KMS-11 (cell line): ENCODE data around the gene NFATC1.

Experiments used
- H2AFZ ChIP-seq: fragments of 200-600 bp; sonication (generic); 2 replicates; pipeline ENCODE4 v1.6.1; 2016; ENCODE audit warnings: antibody characterized with exemption, mixed run types, low read depth
- H3K27ac ChIP-seq: fragments of 200-600 bp; sonication (generic); 2 replicates; pipeline ENCODE4 v1.6.1; 2016; ENCODE audit warnings: mild to moderate bottlenecking, mixed run types
- H3K27me3 ChIP-seq: fragments of 200-600 bp; sonication (generic); 2 replicates; pipeline ENCODE4 v1.6.1; 2017; ENCODE audit warnings: mild to moderate bottlenecking, low read depth, mixed run types, moderate library complexity; ENCODE audit not compliant: insufficient read depth
- H3K36me3 ChIP-seq: fragments of 200-600 bp; sonication (generic); 2 replicates; pipeline ENCODE4 v1.6.1; 2017; ENCODE audit warnings: mild to moderate bottlenecking, mixed run types; ENCODE audit not compliant: insufficient read depth
- H3K4me1 ChIP-seq: fragments of 200-600 bp; sonication (generic); 2 replicates; pipeline ENCODE4 v1.6.1; 2016; ENCODE audit warnings: mild to moderate bottlenecking, low read depth, mixed run types; ENCODE audit not compliant: poor library complexity, severe bottlenecking
- H3K4me2 ChIP-seq: fragments of 200-600 bp; sonication (generic); 2 replicates; pipeline ENCODE4 v1.7.0; 2016; ENCODE audit warnings: mild to moderate bottlenecking, mixed run types
- H3K4me3 ChIP-seq: fragments of 200-600 bp; sonication (generic); IDR thresholded peaks from 2 replicates; pipeline ENCODE4 v1.6.1; 2017; ENCODE audit warnings: low read depth, low read length, mixed read lengths; ENCODE audit not compliant: insufficient read depth
- H3K79me2 ChIP-seq: fragments of 200-600 bp; sonication (generic); 2 replicates; pipeline ENCODE4 v1.6.1; 2016; ENCODE audit warnings: low read depth, mixed run types; ENCODE audit not compliant: insufficient read depth
- H3K9ac ChIP-seq: fragments of 200-600 bp; sonication (generic); 2 replicates; pipeline ENCODE4 v1.6.1; 2016; ENCODE audit warnings: mild to moderate bottlenecking, mixed run types
- H4K20me1 ChIP-seq: fragments of 200-600 bp; sonication (generic); 2 replicates; pipeline ENCODE4 v1.6.1; 2016; ENCODE audit warnings: mild to moderate bottlenecking, mixed run types; ENCODE audit not compliant: insufficient read depth
- TF ChIP-seq, protein P1 (sequence below): fragments of 200-600 bp; sonication (generic); conservative IDR thresholded peaks from 2 replicates; pipeline ENCODE4 v1.6.1; 2017; ENCODE audit warnings: low read depth, mild to moderate bottlenecking, antibody characterized with exemption, low read length, moderate library complexity, mixed read lengths

NFATC1 gene

DNA sequence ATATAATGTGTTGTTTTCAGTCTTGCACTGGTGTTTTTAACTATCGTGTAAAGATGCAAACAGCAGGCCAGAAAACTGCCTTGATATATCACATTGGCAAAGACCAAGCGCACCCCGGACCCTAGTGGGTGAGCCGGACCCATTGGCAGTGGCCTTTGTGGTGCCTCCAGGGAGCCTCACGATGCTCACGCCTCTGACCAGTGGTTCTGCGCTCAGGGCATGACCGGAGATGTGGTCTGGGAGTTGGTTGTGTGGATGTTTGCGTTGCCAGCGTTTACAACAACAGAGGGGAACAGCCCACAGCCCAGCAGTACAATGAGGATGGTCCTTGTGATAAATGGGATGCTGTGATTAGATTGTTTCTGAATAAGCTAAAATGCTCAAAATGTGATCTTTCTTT, 32.6 kb downstream of the NFATC1 start:
- no peaks in the 10 kb centered on the region for H3K4me1 ChIP-seq
- no peaks in the 10 kb centered on the region for H3K36me3 ChIP-seq

DNA sequence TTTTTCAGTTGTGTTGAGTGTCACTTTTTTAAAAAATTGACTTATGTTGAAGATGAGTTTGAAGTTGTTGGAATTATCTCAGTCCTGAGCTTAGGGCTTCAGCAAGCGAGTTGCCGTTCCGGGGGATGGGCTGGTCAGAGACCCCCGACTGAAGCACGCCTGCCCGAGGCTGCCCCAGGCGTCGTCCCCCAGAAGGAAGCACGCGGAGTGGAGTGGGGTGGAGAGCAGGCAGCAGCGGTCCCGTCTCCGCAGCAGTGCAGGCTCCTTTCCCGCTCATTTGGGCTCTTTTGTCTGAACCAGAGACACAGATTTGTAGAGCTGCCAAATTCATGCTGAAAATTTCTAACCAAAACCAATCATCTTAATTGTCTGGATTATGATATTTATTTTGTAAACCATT, 33.7 kb downstream of the NFATC1 start:
- Histone ChIP-seq H3K27ac (no peak overlapping the region), H3K36me3 (no peaks in the 10 kb centered on the region), H3K4me1 (no peaks in the 10 kb centered on the region), H3K79me2 (no peaks in the 10 kb centered on the region), H3K4me2 (no peak overlapping the region), H2AFZ (no peak overlapping the region), H3K27me3 (no peaks in the 10 kb centered on the region), H3K9ac (no peak overlapping the region), H3K4me3 (no peak overlapping the region), H4K20me1 (no peaks in the 10 kb centered on the region)
- TF ChIP-seq, protein P1, sequence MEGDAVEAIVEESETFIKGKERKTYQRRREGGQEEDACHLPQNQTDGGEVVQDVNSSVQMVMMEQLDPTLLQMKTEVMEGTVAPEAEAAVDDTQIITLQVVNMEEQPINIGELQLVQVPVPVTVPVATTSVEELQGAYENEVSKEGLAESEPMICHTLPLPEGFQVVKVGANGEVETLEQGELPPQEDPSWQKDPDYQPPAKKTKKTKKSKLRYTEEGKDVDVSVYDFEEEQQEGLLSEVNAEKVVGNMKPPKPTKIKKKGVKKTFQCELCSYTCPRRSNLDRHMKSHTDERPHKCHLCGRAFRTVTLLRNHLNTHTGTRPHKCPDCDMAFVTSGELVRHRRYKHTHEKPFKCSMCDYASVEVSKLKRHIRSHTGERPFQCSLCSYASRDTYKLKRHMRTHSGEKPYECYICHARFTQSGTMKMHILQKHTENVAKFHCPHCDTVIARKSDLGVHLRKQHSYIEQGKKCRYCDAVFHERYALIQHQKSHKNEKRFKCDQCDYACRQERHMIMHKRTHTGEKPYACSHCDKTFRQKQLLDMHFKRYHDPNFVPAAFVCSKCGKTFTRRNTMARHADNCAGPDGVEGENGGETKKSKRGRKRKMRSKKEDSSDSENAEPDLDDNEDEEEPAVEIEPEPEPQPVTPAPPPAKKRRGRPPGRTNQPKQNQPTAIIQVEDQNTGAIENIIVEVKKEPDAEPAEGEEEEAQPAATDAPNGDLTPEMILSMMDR, result no peak

More for the DNA sequence above, 32.6 kb downstream of the NFATC1 start:
- no peak overlapping the region for H3K27ac ChIP-seq
- H3K27me3 ChIP-seq, result no peaks in the 10 kb centered on the region
- no peak overlapping the region for H3K4me3 ChIP-seq
- H3K9ac ChIP-seq, result no peak overlapping the region
- no peaks in the 10 kb centered on the region for H4K20me1 ChIP-seq
- no peak overlapping the region for H3K4me2 ChIP-seq
- no peak overlapping the region for H2AFZ ChIP-seq
- TF ChIP-seq, protein P1, result no peak
- H3K79me2 ChIP-seq, result no peaks in the 10 kb centered on the region

DNA sequence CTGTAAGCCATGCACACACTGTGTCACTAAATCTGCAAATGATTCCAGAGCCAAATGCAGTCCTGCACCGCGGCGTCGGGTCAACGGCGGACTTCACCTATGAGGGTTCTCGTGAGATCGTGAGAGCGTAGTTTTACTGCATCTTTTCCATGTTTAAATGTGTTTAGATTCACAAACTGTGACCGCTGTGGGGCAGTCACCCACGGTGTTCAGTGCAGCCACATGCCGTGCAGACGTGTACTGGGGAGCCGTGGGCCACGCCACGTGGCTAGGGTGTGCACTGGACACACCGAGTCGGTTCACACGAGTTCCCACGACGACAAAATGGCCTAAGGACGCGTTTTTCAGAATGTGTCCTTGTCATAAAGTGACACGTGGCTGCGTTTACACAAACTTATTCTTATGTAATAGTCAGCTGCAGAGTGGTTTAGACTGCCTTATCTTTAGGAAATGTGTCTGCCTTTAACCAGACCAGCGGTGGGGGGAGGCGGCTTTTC, 34.1 kb downstream of the NFATC1 start:
- Histone ChIP-seq H3K4me3 (no peak overlapping the region), H3K36me3 (no peaks in the 10 kb centered on the region), H3K4me2 (no peak overlapping the region), H3K27ac (no peak overlapping the region), H3K4me1 (no peaks in the 10 kb centered on the region), H2AFZ (no peak overlapping the region), H3K79me2 (no peaks in the 10 kb centered on the region), H3K9ac (no peak overlapping the region), H3K27me3 (no peaks in the 10 kb centered on the region), H4K20me1 (no peaks in the 10 kb centered on the region)
- TF ChIP-seq, protein P1, result no peak

DNA sequence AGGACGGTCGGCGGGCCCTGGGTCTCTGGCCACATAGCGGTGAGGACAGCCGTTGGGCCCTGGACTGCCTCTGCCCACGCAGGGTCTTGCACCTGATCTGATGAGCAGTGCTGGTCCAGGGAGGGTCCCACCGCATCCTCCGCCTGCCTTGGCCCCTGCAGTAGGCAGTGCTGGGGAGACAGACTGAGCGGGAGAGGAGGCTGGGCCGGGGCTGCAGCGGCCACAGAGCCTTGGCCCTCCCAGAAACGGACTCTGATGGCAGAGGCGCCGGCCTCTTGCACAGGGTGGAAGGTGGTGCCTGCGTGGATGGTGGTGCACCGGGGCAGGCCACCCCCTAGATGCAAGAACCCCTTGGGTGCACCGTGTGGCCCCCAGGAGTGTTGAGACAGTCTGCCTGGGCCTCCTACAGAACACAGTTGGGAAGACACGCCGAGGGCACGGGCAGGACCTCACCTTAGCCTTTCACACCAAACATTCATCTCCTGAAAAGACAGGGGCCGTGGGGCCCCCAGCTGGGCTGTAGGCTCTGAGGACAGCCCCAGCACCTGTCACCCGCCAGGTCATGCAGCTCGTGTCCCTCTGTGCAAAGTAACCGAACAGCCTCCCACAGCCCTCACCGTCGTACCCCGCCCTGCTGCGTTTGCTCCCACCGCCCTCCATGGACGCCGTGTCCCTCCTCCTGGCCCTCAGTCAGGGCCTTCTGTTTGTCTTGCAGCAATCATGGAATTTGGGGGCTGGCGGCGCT, 36.8 kb downstream of the NFATC1 start:
- no peaks in the 10 kb centered on the region for H3K4me1 ChIP-seq
- no peak overlapping the region for H3K4me2 ChIP-seq
- H4K20me1 ChIP-seq, result no peaks in the 10 kb centered on the region
- H2AFZ ChIP-seq, result no peak overlapping the region
- H3K79me2 ChIP-seq, result no peaks in the 10 kb centered on the region
- H3K27me3 ChIP-seq, result no peaks in the 10 kb centered on the region
- H3K36me3 ChIP-seq, result no peaks in the 10 kb centered on the region
- TF ChIP-seq, protein P1, result no peak
- no peak overlapping the region for H3K27ac ChIP-seq
- no peak overlapping the region for H3K4me3 ChIP-seq
- no peak overlapping the region for H3K9ac ChIP-seq
